Inflammatory macrophage (primary cell): ENCODE data around the gene CBL.
A peak's percentile ranks its signal among the peaks of the same experiment; 100 is the strongest.

Experiments
- DNase-seq, 2 donors: peaks; one replicate each; pipeline ENCODE4 v3.0.0-alpha.2; 2020 to 2022

CBL gene

DNA sequence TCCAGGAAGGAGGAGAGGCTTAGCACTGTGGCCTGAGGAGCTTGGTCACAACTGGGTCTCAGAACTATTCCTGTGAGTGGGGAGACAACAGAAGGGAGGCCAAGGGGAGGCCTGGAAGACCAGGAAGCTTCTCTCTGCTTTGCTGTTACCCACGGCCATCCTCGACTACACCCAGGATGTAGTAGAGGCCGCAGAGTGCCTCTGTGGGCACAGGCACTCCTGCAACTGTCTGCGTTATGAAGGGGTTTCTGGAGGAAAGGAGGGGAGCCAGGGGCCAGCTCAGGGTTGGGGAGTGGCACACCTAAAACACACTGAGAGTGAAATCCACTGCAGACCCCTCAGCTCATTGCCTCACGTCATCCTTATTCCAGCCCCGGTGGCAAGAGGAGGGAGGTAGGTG lies 144.2 kb downstream of the CBL start:
- no peak for DNase-seq

- no peak for DNase-seq
Observed at GRCh38 chr11:119351232-119351631, 145.1 kb downstream of the CBL start.

DNA sequence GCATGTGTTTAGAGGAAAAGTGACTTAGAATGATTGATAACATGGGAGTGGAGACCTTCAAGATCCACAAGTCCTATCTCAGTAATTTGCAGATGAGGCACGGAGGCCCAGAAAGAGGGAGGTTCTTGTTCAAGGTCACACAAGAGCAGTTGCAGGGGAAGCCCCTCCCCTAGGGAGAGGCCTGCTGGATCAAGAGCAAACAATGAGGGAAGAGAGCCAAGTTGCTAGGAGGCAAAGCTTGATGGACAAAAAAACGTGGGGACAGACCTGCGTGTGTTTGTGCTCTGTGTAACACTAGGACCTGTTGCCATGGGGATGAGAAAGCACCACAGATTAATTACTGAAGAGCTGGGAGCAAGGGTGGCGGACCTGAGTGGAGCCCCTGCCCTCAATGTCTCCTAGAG lies 146.7 kb downstream of the CBL start:
- DNase-seq, result no peak

- no peak for DNase-seq
Observed at GRCh38 chr11:119355091-119355843, 149.1 kb downstream of the CBL start.

DNA sequence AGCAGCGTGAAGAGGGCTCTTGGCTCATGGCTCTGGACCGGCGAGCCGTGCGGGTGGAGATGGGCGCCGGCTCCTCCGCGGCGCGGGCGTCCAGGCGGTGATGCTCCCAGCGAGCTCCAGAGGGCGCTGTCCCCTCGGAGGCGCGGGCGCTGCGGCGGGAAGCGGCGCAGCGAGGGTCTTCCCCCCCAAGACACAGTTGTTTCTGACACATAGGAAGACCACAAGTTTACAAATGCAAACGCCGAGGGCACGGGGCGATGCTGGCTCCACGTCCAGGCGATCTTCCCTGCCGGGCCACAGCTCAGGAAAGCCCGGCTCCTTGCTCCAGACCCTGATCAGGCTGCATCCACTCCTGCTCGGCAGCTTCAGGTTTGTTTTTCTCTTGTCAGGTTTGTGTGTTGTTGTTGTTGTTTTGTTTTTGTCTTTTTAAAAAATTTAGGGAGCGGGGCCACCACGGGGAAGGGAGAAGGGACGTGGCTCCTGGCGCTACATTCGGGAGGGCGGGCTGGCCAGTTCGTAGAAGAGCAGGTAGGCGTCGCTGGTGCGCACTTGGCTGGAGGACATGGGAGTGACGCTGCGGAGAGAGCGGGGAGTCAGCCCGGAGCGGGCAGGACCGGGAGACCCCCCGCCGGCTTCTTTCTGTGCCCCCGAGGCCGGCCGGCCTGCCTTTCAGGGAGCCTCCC lies 150.4 kb downstream of the CBL start:
- DNase-seq, result peak; percentile 53 to 71

- DNase-seq, result no peak
Observed at GRCh38 chr11:119357074-119357473, 150.9 kb downstream of the CBL start.
